Duodenal mucosa (tissue), 2 donors: ENCODE results near the gene GPR139.

Experiments used
- H3K27ac ChIP-seq: one replicate; pipeline ENCODE4 v1.7.0; 2013; ENCODE audit warnings: low read depth, low read length
- H3K27me3 ChIP-seq, 2 donors: one replicate each; pipeline ENCODE4 v1.7.0; 2013; ENCODE audit warnings: low read length in 2 of 2, control low read depth in 1 of 2; ENCODE audit not compliant: insufficient read depth in 2 of 2, control insufficient read depth in 1 of 2
- H3K36me3 ChIP-seq, 2 donors: one replicate each; pipeline ENCODE4 v1.7.0; 2013; ENCODE audit warnings: low read length in 2 of 2, control low read depth in 1 of 2; ENCODE audit not compliant: insufficient read depth in 2 of 2, control insufficient read depth in 1 of 2
- H3K4me1 ChIP-seq, 2 donors: one replicate each; pipeline ENCODE4 v1.7.0; 2013; ENCODE audit warnings: low read length in 2 of 2, control low read depth in 1 of 2; ENCODE audit not compliant: insufficient read depth in 2 of 2, control insufficient read depth in 1 of 2
- H3K4me3 ChIP-seq, 2 donors: one replicate each; pipeline ENCODE4 v1.7.0; 2013; ENCODE audit warnings: low read length in 2 of 2, low read depth in 1 of 2
- H3K9ac ChIP-seq, 2 donors: one replicate each; pipeline ENCODE4 v1.7.0; 2013; ENCODE audit warnings: low read length in 2 of 2, low read depth in 1 of 2
- H3K9me3 ChIP-seq, 2 donors: one replicate each; pipeline ENCODE4 v1.7.0; 2013; ENCODE audit warnings: low read length in 2 of 2, control low read depth in 1 of 2; ENCODE audit not compliant: control insufficient read depth in 1 of 2

GPR139 gene

GRCh38 chr16:20026361-20027072 is 47.2 kb downstream of the GPR139 start:
- Histone ChIP-seq H3K27me3 (no peaks in the 10 kb centered on the region), H3K4me3 (no peak overlapping the region), H3K4me1 (no peaks in the 10 kb centered on the region), H3K9ac (no peak overlapping the region), H3K27ac (no peak overlapping the region), H3K9me3 (no peaks in the 10 kb centered on the region), H3K36me3 (no peaks in the 10 kb centered on the region)

DNA sequence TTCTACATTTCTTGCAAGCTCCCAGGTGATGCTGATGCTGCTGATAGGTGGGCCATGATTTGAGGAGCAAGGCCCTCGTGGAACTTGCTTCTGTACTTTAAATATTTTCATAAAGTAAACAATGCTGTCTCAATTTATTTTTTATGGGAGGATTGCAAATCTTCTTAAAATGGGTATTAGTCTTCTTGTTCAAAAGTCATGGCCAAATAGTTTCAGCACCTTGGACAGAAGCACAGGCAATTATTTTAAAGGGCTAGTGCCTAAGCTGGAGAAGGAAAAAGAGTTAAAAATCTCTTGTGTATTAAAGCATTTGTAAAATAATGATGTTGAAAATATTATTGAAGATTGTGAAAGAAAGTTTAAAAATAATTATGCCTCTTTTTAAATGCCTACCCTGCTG is 50.5 kb downstream of the GPR139 start:
- Histone ChIP-seq H3K9me3 (no peaks in the 10 kb centered on the region), H3K27ac (no peak overlapping the region), H3K4me1 (no peaks in the 10 kb centered on the region), H3K4me3 (no peak overlapping the region), H3K9ac (no peak overlapping the region), H3K27me3 (no peaks in the 10 kb centered on the region), H3K36me3 (no peaks in the 10 kb centered on the region)

DNA sequence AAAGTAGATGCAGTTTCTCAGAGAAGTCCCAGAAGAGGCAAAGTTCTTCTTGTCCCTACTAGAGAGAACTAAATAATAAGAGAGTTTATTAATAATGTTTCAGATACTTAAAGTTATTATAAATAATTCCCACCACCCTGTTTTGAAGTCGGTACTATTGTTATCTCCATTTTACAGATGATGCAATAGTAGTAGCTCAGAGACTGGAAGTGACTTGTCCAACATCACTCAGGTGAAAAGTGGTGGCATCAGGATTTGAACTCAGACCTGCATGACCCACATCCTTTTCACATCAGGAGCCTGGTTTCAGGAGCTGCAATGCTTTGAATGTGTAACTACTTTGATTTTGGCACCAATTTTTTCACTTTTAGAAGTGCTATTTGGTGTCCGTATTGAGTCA is 52.7 kb downstream of the GPR139 start:
- Histone ChIP-seq H3K9ac (no peak overlapping the region), H3K27ac (no peak overlapping the region), H3K4me3 (no peak overlapping the region), H3K4me1 (no peaks in the 10 kb centered on the region), H3K36me3 (no peaks in the 10 kb centered on the region), H3K9me3 (no peaks in the 10 kb centered on the region), H3K27me3 (no peaks in the 10 kb centered on the region)

DNA sequence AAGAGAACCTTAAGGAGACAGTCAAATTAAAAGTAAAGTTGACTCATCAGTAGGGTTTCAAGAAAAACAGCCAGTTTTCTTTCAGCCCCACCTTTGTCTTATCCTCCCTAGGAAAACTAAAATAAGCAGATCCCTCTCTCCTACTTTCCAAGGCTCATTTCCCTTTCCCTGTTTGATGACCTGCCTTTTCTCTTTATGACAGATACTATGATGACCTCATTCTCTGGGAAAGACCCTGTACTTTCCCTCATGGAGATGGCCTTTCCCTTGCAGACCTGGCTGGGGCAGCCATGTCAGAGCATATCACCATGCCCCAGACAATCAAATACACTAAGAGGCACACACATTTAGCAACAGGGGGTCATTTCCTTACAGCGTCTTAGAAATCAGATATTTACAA is 53.6 kb downstream of the GPR139 start:
- no peaks in the 10 kb centered on the region for H3K4me1 ChIP-seq
- H3K36me3 ChIP-seq = no peaks in the 10 kb centered on the region
- H3K27me3 ChIP-seq = no peaks in the 10 kb centered on the region

DNA sequence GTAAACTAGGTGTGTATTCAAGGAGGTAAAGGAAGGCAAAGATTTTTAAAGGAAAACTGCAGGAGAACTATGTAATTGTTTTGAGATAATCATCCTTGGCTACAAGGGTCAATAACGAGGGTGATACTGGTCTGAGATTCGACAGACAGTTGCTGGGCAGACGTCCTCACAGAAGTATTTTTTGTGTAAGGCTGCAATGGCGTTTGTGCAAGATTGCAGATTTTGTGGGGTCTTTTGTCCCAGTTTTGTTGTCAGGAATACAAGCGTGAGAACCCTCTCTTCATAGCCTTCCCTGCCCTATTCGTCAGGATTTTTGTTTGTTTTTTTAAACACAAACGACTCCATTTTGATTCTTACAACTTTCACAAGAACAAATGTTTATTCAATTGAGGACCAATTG is 57.5 kb downstream of the GPR139 start:
- Histone ChIP-seq H3K27me3 (no peaks in the 10 kb centered on the region), H3K9ac (no peak overlapping the region), H3K36me3 (no peaks in the 10 kb centered on the region), H3K27ac (no peak overlapping the region), H3K9me3 (no peaks in the 10 kb centered on the region), H3K4me3 (no peak overlapping the region), H3K4me1 (no peaks in the 10 kb centered on the region)

More for the DNA sequence above, 53.6 kb downstream of the GPR139 start:
- no peaks in the 10 kb centered on the region for H3K9me3 ChIP-seq
- no peak overlapping the region for H3K9ac ChIP-seq
- no peak overlapping the region for H3K4me3 ChIP-seq
- H3K27ac ChIP-seq = no peak overlapping the region

DNA sequence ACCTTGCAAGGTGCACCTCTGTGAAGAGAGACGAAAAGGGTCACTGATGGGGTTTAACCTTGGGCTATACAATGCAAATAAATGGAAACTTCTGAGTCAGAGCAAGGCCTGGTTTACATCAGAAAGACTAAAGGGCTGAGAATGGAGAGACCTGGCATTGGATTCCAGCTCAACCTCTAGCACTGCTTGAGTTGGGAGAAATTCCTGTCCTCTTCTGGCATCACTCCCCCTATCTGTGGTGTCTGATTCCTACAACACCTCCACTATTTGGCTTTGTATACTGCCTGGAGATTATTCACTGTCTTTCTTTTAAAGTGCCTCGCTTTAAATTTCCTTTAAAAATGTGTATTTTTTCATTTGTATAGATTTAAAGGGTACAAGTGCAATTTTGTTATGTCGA is 68.8 kb downstream of the GPR139 start:
- no peaks in the 10 kb centered on the region for H3K36me3 ChIP-seq
- no peaks in the 10 kb centered on the region for H3K27me3 ChIP-seq
- H3K4me1 ChIP-seq = peaks cover 8 to 11% of the 10 kb centered on the region in 2 donors
- no peak overlapping the region for H3K27ac ChIP-seq
- H3K9ac ChIP-seq = no peak overlapping the region
- no peak overlapping the region for H3K4me3 ChIP-seq
- H3K9me3 ChIP-seq = no peaks in the 10 kb centered on the region

DNA sequence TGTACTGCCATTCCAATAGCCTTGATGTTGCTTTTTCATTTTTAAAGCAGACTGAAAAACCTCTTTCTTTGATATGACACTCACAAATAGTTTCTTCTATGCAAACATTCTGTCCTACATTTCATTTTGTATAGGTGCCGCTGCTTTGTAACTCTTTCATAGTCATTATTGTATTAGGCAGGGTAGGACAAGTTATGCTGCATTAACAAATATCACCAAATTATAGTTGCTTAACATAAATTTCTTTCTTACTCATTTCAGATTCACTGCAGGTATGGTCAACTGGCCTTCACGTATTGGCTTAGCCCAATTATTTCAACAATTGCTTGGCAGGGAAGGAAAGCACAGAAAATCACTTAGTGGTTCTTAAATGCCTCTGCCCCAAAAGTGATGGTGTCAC is 70.8 kb downstream of the GPR139 start:
- no peaks in the 10 kb centered on the region for H3K27me3 ChIP-seq
- no peak overlapping the region for H3K27ac ChIP-seq
- peaks cover 8 to 11% of the 10 kb centered on the region in 2 donors for H3K4me1 ChIP-seq
- no peaks in the 10 kb centered on the region for H3K9me3 ChIP-seq
- H3K4me3 ChIP-seq = no peak overlapping the region
- no peak overlapping the region for H3K9ac ChIP-seq
- no peaks in the 10 kb centered on the region for H3K36me3 ChIP-seq

DNA sequence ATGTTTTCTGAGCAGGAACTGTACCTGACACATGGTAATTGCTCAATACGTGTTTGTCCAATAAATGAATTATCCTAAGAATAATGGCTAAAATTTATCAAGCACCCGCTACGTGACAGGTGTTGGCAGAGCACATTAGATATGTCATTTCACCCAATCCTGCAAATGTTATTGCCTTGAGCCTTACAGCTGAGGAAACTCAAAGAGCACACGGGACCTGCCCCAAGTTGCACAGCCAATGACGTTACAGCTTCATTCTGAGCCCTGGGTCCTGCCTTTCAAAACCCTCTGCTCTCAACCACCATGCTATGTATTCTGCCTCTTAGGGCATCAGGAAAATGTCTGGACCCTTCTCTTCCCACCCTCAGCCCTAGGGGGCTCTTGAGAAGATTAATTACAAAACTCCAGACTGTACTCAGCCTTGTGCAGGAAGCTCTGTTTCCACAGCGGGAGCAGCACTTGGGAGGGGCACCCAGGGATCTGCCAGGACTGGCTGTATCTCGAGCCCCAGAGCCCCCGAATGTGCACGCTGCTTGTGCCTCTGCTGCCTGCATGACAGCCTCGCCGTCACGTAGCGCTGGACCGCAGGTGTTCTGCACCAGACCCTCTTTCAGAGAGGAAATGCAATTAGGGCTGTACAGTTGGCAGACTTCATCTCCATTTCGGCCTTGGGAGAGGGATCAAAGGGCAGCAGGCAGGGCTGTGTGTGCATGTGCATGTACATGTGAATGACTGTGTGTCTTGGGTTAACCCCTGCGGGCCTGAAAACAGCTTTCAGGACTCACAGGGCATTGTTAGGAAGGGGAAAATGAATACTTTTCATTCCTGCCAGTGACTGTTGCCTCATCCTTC is 71.6 kb downstream of the GPR139 start:
- H3K36me3 ChIP-seq = no peaks in the 10 kb centered on the region
- no peaks in the 10 kb centered on the region for H3K27me3 ChIP-seq
- H3K4me3 ChIP-seq = peak overlapping the region; percentile 28 to 50
- H3K27ac ChIP-seq = no peak overlapping the region
- no peak overlapping the region for H3K9ac ChIP-seq
- H3K9me3 ChIP-seq = no peaks in the 10 kb centered on the region
- peaks cover 8 to 11% of the 10 kb centered on the region in 2 donors for H3K4me1 ChIP-seq

- no peak overlapping the region for H3K9ac ChIP-seq
- H3K4me1 ChIP-seq = peaks cover 8 to 11% of the 10 kb centered on the region in 2 donors
- no peaks in the 10 kb centered on the region for H3K36me3 ChIP-seq
- H3K27ac ChIP-seq = no peak overlapping the region
- no peaks in the 10 kb centered on the region for H3K27me3 ChIP-seq
- H3K4me3 ChIP-seq = no peak overlapping the region
- no peaks in the 10 kb centered on the region for H3K9me3 ChIP-seq
These were observed 76.0 kb downstream of the GPR139 start for GRCh38 chr16:19997734-19998133.

GRCh38 chr16:19997264-19997663 is 76.4 kb downstream of the GPR139 start:
- Histone ChIP-seq H3K9ac (no peak overlapping the region), H3K4me3 (no peak overlapping the region), H3K9me3 (no peaks in the 10 kb centered on the region), H3K27ac (no peak overlapping the region), H3K4me1 (peaks cover 5 to 7% of the 10 kb centered on the region in 2 donors), H3K36me3 (no peaks in the 10 kb centered on the region), H3K27me3 (no peaks in the 10 kb centered on the region)
